ENCODE measurements around the gene MYO10.

Gene MYO10

GRCh38 chr5:16709691-16710433 is 226.2 kb downstream of the MYO10 start:
- no peak for DNase-seq (ENCODE audit: low read depth)

GRCh38 chr5:16707869-16708192 is 228.3 kb downstream of the MYO10 start:
- DNase-seq (ENCODE audit: low read depth) = no peak

GRCh38 chr5:16707168-16707868 is 228.8 kb downstream of the MYO10 start:
- no peak for DNase-seq (ENCODE audit: low read depth)

DNA sequence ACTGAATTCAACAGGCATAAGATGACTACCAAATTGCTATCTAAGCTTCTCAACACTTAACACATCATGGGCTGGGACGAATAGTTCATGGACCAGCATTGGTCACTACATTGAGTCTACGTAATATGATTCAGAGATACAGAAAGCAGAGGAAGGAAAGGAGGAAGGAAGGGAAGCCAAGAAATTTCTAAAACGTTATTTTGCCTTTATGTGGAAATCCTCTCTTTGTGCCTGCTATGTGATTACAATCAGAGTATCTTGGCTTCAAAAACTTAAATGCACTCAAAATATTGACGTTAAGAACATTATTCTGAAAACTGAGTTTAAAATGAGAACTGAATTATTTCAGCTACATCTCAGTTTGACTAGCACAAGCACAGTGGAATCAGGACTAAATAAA is 231.1 kb downstream of the MYO10 start:
- no peak for DNase-seq (ENCODE audit: low read depth)

- no peak for DNase-seq (ENCODE audit: low read depth)
These were observed 233.1 kb downstream of the MYO10 start for GRCh38 chr5:16702964-16703363.

DNA sequence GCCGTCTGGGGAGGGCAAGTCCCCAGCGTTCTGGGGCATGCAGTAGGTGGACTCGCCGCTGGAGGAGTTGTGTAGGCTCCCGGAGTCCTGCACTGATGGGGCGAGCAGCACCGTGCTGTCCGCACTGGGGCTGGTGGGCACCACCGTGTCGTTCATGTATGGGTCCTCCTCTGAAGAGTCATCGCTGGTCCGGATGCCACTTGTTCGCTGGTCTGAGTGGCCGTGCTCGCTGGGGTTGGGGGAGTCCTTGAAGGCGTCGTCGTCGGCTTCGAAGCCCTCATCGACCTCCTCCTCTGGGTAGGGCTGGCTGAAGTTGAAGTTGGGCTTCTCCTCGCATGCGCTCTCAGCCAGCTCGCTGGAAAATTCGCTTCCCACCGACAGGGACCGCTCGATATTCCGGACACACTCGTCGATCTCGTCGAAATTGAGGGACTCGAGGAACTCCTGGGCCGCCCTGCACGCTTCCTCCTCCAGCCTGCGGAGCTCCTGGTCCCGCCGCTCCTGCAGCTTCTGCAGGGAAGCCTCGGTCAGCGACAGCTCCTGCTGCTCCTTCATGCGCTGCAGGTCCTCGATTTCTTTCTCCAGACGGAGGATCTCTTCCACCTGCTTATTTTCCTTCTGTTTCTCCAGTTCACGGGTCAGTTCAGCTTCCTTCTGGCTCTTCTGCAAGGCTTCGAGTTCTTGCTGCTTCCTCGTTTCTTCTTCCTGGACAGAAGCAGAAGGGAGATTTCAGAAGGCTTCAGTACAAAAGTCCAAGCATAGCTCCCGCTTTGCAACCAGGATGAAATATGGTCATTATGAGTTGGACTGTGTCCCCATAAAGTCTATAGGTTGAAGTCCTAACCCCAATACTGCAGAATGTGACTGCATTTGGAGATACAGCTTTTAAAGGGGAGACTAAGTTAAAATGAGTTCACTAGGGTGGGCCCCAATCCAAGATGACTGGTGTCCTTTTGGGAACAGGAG is 234.7 kb downstream of the MYO10 start:
- no peak for DNase-seq (ENCODE audit: low read depth)

DNA sequence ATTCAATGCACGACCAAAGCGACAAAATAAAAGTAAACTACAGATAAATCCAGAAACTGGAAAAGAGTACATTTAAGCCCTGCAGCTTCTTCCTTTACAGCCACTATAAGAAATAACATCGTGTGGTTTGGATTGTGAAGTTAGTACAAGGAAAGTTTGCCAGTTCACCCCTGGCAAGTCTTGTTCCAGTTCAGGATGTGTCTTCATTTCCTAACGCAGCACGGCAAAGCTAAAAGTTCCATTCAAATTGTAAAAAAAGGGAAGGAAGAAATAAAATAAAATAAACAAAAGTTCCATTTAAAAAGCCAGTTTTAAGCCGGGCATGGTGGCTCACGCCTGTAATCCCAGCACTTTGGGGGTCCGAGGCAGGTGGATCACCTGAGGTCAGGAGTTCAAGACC is 236.0 kb downstream of the MYO10 start:
- DNase-seq (ENCODE audit: low read depth) = no peak

DNA sequence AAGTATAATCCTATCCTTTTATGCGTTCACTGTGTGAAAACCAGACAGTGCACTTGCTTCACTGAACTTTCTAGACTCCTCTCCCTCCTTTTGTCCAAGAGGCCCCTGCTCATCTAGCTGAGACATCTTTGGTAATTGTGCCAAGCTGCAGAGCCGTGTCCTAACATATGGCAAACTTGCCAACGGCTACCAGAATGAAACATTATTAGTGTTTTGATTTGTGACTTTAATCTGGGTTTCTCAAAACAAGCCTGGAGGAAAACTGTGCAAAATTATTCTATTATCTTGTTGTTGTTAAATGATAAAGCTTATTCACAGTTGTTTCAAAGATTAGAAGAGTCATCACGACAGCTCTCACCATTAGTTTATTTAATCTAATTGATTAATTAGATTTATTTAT is 240.3 kb downstream of the MYO10 start:
- no peak for DNase-seq (ENCODE audit: low read depth)

GRCh38 chr5:16693879-16694278 is 242.2 kb downstream of the MYO10 start:
- no peak for DNase-seq (ENCODE audit: low read depth)

DNA sequence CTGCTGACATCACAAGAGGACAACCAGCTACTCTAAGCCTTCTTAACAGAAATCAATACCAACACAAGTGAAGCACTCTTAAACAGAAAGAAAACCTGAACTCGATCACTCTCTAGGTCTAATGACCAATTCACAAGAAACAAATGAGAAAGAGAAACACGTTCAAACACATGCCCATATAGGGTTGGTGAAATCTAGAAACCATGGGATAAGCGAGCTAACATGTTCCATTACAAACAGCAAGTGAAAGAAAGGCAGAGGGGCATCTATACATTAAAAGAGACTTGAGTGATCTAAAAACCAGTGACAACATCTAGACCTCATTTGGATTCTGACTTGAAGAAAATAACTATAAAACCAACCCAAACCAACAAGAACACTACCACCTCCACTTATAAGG is 244.4 kb downstream of the MYO10 start:
- DNase-seq (ENCODE audit: low read depth) = no peak

- DNase-seq (ENCODE audit: low read depth) = no peak
These were observed 245.7 kb downstream of the MYO10 start for GRCh38 chr5:16690243-16690852.

DNA sequence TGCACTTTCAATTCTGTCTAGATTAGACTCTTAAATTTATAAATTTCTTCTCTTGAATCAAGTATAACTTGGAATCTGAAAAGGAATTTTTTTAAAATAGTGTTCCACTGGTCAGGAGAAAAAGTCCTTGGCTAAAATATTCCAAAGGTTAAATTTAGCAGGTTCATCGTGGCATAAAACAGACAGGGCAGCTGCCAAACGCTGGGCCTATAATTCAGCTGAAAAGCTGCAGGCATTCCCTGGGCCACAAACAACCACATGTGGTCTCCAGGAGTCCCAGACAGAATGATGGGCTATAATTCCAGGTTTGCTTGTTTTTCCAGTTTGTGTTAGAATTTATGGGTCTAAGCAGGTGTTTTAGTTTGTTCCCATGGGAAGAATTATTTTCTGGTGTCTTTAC is 248.2 kb downstream of the MYO10 start:
- DNase-seq (ENCODE audit: low read depth) = no peak

DNA sequence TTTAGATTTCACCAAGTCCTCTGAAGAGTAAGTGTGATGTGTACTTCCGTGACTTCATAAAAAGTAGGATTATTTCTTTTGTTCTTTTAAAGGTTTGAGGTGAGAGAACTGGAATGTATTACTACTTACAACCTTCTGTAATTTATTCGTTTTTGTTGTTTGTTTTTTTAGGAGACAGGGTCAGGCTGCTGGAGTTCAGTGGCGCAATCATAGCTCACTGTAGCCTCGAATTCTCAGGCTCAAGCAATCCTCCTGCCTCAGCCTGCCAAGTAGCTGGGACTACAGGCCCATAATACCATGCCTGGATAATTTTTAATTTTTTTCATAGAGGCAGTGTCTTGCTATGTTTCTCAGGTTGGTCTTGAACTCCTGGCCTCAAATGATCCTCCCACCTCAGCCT is 251.0 kb downstream of the MYO10 start:
- no peak for DNase-seq (ENCODE audit: low read depth)

GRCh38 chr5:16681876-16682275 is 254.2 kb downstream of the MYO10 start:
- no peak for DNase-seq (ENCODE audit: low read depth)

GRCh38 chr5:16679863-16680262 is 256.2 kb downstream of the MYO10 start:
- DNase-seq (ENCODE audit: low read depth) = no peak

DNA sequence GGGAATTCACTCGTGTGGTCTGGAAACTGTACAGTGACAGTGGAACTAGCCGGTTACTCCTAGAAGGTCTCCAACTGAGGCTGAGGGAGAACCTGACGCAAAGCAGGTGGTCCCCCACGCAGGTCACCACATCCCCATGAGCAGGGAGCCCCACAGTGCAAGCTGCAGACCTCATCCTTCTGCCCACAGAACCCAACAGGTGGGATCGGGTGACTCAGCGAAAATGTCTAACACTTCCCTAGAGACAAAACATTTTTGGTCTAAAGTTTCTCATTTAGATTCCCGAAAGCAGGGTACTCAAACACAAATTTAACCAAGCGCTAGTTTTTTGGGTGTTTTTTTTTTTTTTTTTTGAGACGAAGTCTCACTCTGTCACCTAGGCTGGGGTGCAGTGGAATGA is 256.9 kb downstream of the MYO10 start:
- DNase-seq (ENCODE audit: low read depth) = no peak

GRCh38 chr5:16675806-16676205 is 260.3 kb downstream of the MYO10 start:
- no peak for DNase-seq (ENCODE audit: low read depth)

GRCh38 chr5:16674750-16675149 is 261.3 kb downstream of the MYO10 start:
- no peak for DNase-seq (ENCODE audit: low read depth)

DNA sequence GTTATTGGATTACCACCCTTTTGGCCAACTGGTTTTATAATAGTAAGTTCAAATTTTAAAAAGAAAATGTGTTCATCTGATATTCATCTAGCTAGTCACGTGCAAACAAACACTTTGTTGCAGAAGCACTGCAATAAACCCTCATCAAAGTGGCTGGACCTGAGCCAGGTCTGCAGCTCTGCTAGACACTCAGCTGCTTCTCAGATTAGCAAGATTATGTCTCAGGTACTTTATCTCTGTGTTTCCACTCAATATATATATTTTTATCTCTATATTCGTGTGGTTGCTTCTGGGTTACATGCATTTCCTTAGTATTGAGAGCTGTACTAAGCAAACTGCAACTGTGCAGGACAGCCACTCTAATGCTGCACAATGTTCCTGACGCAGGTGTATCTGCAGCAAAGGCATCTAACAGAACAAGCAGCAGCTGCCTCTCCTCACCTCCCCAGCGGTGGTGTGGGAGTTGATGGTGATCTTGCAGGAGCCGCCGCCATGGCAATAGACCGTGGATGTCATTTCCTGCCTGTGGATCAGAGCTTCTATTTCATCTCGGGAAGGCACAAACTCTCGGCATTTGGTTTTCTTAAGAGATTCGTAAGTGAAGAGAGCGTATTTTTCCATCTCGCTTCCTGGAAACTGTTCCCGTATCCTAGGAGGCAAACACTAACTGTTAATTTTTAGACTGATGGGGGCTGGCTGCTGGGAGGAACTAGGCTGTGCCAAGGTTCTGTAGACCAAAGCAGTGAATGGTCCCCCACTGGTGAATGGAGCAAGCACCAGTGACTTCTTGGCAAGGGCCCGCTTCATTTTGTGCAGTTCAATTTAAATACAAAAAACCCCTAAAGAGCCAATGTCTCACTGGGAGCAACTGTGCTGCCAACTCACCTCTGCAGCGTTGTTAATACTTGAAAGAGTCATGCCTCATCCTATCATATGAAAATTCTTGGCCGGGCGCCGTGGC is 262.6 kb downstream of the MYO10 start:
- no peak for DNase-seq (ENCODE audit: low read depth)

DNA sequence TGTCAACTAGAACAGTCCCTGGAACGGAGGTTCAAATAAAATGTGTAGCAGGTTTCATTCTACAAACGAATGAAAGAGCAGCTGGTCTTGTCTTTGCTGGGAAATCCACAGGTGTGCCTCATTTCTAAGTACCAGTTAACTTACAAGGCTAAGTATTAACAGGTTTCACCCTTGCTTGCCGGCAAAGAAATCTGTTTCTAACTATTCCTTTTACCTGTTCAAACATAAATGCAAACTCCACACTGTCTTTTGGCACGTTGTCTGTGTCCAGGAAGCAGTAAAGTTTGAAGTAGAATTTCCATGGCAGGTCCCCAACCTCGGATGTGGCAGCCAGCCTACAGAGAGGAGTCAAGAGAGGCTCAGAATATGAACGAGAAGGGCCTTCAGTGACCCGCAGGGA is 264.9 kb downstream of the MYO10 start:
- no peak for DNase-seq (ENCODE audit: low read depth)

DNA sequence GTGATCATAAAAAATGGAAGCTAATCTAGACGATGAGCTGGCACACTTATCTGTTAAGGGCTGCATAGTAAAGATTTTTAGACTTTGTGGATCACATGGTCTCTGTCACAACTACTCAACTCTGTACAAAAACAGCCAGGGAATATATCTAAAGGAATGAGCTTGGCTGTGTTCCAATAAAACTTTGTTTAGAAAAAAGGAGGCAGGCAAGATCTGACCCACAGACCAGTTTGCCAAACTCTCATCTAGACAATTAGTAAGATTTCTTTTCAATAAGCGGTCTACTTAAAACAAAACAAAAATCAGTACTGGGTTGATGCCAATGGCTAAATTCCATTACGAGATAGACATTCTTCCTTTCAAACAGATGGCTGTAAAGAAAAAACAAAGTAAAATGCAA is 266.3 kb downstream of the MYO10 start:
- no peak for DNase-seq (ENCODE audit: low read depth)

Data from activated T-cell treated with anti-CD3 and anti-CD28 coated beads for 48 hours (primary cell).